GM12875 (cell line): ENCODE results near the gene DLL1.
A peak's percentile ranks its signal among the peaks of the same experiment; 100 is the strongest.

Experiments
- H3K4me3 ChIP-seq: one replicate; pipeline ENCODE4 v1.5.1; 2011; ENCODE audit warnings: low read depth, low read length, control low read depth
- TF ChIP-seq, protein P1 (sequence below): IDR thresholded peaks from 2 replicates; pipeline ENCODE4 v1.5.1; 2011; ENCODE audit warnings: low read depth, mild to moderate bottlenecking, control low read depth, inconsistent platforms, low read length, moderate library complexity, borderline replicate concordance; ENCODE audit not compliant: insufficient read depth

DLL1 gene

DNA sequence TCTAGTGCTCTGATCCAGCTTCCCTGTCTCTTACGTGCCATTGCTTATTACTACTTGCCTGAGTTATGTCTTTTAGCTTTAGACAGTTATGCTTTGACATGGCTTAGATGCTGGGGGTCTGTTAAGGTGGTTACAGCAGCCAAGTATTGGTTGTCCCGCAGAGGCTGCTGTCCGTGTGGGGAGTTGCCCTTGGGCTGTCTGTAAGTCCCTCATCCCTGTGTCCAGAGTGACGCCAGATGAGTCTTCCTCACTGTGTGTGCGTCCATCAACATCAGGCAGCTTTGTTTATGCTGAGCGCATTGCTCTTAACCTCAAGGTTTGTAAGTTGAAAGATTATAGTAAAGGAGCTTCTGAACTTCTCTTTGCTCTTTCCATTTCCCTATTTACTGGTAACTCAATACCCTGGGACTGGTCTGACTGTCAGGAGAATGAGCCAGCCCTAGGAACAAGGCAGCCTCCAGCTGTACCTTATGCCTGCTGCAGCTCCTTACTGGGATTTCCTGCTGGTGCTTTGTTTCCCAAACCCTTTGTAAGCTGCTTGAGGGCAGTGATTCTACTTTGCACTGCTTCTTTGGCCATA is 22.9 kb upstream of the DLL1 start:
- no peak overlapping the region for H3K4me3 ChIP-seq
- TF ChIP-seq, protein P1, sequence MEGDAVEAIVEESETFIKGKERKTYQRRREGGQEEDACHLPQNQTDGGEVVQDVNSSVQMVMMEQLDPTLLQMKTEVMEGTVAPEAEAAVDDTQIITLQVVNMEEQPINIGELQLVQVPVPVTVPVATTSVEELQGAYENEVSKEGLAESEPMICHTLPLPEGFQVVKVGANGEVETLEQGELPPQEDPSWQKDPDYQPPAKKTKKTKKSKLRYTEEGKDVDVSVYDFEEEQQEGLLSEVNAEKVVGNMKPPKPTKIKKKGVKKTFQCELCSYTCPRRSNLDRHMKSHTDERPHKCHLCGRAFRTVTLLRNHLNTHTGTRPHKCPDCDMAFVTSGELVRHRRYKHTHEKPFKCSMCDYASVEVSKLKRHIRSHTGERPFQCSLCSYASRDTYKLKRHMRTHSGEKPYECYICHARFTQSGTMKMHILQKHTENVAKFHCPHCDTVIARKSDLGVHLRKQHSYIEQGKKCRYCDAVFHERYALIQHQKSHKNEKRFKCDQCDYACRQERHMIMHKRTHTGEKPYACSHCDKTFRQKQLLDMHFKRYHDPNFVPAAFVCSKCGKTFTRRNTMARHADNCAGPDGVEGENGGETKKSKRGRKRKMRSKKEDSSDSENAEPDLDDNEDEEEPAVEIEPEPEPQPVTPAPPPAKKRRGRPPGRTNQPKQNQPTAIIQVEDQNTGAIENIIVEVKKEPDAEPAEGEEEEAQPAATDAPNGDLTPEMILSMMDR, result no peak

DNA sequence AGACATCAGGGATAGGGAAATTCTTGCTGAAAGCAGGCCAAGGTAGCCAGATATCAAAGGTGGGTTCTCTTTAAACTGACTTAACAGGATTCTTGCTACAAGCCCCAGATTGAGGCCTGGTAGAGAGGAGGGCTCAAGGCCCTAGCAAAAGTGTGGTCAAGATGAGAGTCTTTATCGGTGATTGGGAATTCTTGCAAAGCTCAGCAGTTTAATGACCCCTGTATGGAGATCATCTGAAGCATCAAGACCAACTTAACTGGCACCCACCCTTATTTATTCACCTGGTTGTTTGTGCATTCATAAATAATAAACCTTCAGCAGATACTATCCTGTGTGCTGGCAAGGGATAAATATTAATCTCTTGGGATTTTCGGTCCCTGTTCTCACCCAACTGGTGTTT is 22.0 kb upstream of the DLL1 start:
- no peak overlapping the region for H3K4me3 ChIP-seq
- TF ChIP-seq, protein P1, result no peak

DNA sequence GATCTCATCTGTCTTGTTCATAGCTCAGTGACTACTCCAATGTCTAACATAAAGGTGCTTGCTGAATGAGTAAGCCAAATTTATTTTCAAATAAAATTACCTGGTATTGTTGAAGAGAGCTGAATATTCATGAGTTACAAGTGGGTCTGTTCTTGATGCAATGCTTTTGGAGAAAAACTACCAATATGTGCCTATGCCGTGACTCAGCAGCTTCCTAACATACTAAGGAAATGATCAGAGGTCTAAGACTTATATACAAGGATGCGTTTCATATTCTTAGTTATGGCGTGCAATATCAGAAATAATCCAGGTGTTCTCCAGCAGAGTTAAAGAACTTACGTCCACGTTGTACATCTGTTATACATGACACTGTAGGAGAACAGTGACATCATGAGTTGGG is 20.8 kb upstream of the DLL1 start:
- H3K4me3 ChIP-seq, result no peak overlapping the region
- TF ChIP-seq, protein P1, result no peak

DNA sequence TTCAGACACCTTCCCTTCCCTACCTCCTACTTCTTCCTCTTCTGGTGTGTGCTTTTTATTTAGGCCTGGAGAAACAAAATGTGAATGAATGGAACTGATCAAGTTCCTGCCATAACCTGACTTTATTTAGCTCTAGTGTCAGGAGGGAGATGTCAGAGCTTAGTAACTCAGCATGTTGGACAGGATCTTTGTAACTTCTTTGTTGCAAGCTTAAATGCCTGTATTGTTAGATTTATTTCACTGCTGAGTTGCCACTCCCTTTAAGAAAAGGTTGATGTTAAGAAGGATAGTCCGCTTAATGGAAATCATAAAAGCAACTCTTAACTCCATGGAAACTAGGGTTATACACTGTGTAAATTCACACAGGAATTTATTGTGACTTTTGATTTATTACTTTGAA is 17.9 kb upstream of the DLL1 start:
- H3K4me3 ChIP-seq, result no peak overlapping the region
- TF ChIP-seq, protein P1, result no peak

DNA sequence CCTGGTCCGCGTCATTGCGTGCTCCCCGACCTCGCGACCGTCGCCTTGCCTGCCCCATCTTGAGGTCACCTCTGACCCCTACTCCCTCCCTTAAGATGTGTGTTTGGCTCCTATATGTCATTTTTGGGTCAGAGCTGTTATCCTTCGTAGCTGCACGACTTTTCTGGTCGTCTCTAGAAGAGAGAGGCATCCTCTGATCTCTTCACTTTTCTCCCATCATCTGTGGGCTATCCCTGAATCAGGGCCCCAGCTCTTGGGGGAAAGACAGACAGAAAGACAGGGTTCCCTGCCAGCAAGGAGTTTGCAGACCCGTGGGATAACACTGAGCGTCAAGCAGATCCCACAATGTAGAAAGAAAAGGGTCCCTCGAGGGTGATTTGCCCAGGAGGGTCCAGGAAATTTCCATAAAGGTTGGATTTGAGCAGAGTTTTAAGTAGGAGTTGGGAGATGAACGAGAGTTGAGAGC is 16.2 kb upstream of the DLL1 start:
- TF ChIP-seq, protein P1, result no peak
- H3K4me3 ChIP-seq, result peak overlapping the region; percentile 93

DNA sequence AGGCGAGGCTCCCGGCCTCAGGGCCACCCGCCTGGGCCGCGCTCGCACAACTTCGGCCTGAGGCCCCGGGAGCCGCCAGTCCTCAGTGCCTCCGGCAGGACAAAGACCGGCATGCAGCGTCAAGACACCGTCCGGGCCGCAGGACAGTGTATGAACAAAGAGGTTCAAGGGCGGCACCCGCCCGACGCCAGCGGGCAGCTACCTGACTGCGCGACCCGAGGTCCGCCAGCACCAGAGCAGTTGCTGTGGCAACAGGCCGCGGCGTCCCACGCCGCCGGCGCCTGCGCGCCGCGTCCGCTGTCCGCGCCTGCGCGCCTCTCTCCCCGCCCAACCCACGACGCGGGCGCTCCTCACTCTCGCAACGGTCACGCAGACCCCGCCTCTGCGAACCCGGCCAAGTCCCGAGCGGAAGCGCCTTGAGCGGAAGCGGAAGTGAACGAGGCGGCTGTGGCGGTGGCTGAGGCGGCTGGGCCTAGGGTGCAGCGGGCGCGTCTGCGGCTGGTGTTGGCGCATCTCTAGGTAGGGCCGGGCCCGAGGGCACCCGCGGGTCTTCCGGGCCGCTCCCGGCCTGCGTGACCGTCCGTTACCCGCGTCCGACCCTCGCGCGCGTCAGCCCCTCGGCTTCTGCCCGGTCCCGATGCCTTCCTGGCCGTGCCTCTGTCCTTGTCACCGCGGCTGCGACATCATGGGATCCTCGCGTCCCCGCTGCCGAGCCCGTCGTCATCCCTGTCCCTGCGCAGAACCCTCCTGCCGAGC is 15.6 kb upstream of the DLL1 start, which contains the start of gene FAM120B:
TSS of gene FAM120B (plus strand) at position 435 of the 756 bp plus-strand sequence. CDS start 10,633 bp downstream, outside the sequence.
- TF ChIP-seq, protein P1, result no peak
- peak within 1 kb of the TSS; percentile 93 for H3K4me3 ChIP-seq

DNA sequence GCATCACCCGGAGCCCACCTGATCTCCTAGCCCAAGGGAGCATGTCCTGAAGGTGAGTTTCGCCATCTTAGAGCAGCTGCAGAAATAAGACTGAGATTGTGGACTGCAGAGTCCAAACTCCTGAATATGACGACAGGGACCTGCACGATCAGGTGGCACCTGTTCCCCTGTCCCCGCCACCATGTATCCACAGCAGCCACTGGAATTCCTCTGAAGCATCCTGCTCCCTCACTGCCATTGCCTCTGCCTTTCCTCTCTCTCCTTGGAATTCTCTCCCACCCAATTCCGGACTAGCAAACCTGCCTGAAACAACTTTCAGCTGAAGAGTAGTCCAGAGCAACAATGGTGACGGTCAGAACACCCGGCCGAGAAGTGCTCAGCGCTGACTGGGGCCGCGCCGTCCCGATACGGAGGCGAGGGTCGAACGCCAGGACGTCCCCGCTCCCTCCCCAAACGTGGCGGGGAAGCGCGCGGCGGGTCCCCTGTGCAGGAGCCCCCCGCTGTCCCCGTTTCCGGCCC is 15.0 kb upstream of the DLL1 start:
- TF ChIP-seq, protein P1, result no peak
- peak overlapping the region; percentile 93 for H3K4me3 ChIP-seq
